Spinal cord (tissue), 10 donors: Measurements from ENCODE around the gene TRIM71. TPM values are rescaled to one million over a fixed set of nuclear protein-coding genes. Genes with fewer than 3 reads are reported as not detected.

Source experiments
- DNase-seq, 6 donors: peaks; one replicate each; pipeline versions ENCODE4 v3.0.0 to v3.0.0-alpha.2; 2013 to 2015; ENCODE audit warnings: low spot score in 6 of 6, low read depth in 4 of 6
- H3K27ac ChIP-seq: one replicate; pipeline ENCODE4 v1.5.1; 2013; ENCODE audit warnings: low read depth, low read length, control low read depth
- H3K27me3 ChIP-seq: one replicate; pipeline ENCODE4 v1.6.1; 2013; ENCODE audit warnings: low read length; ENCODE audit not compliant: control insufficient read depth, insufficient read depth
- H3K36me3 ChIP-seq: one replicate; pipeline ENCODE4 v1.6.1; 2013; ENCODE audit warnings: low read length; ENCODE audit not compliant: control insufficient read depth, insufficient read depth
- H3K4me1 ChIP-seq: one replicate; pipeline ENCODE4 v1.6.1; 2013; ENCODE audit warnings: low read length; ENCODE audit not compliant: control insufficient read depth, insufficient read depth
- H3K4me3 ChIP-seq: one replicate; pipeline ENCODE4 v1.5.1; 2013; ENCODE audit warnings: low read depth, low read length, control low read depth
- H3K9me3 ChIP-seq: one replicate; pipeline ENCODE4 v1.6.1; 2013; ENCODE audit warnings: low read length; ENCODE audit not compliant: control insufficient read depth, insufficient read depth
- WGBS: methylation state at CpG from one replicate; pipeline ENCODE4 v1.1.5; 2013; ENCODE audit warnings: missing lambda C conversion rate; ENCODE audit not compliant: insufficient coverage; 5-methylcytosine and 5-hydroxymethylcytosine counted together
- polyA plus RNA-seq, 2 donors: library from polyadenylated mRNA; unstranded; fragments of 120-200 nt; gene quantifications; one replicate each; pipeline ENCODE4 v1.2.1, GENCODE V29; 2013; ENCODE audit not compliant: insufficient read length in 2 of 2
- total RNA-seq, 2 donors: library from RNA; depleted of rRNA in 1 of 2; stranded (reverse); fragments of 120-200 nt in 1 of 2; fragments of >200 nt in 1 of 2; gene quantifications; one replicate each; pipeline versions ENCODE4 v1.2.3 to v1.2.4, GENCODE V29; 2013 to 2014
- donor health status: healthy.

The TRIM71 gene
- total and polyA plus RNA-seq, 4 donors, result 1.6 to 1.8 (median 1.7) TPM

GRCh38 chr3:32870373-32871095, 52.7 kb downstream of the TRIM71 start:
- DNase-seq, result no peak
- H3K27me3 ChIP-seq, result no peaks in the 10 kb centered on the region
- H3K9me3 ChIP-seq, result no peaks in the 10 kb centered on the region
- H3K36me3 ChIP-seq, result no peaks in the 10 kb centered on the region
- H3K4me3 ChIP-seq, result no peak overlapping the region
- WGBS, result 77% methylated on average over 6 of the region's 10 CpGs
- H3K27ac ChIP-seq, result no peak overlapping the region
- H3K4me1 ChIP-seq, result peaks cover 12% of the 10 kb centered on the region

GRCh38 chr3:32871273-32871672, 53.5 kb downstream of the TRIM71 start:
- Histone ChIP-seq H3K27ac (no peak overlapping the region), H3K36me3 (no peaks in the 10 kb centered on the region), H3K4me1 (peaks cover 9% of the 10 kb centered on the region), H3K27me3 (no peaks in the 10 kb centered on the region), H3K4me3 (no peak overlapping the region), H3K9me3 (no peaks in the 10 kb centered on the region)
- DNase-seq, result no peak
- 76% methylated on average over 4 of the region's 7 CpGs for WGBS

GRCh38 chr3:32872487-32873382, 54.9 kb downstream of the TRIM71 start:
- peak in 5 of 6 donors; percentile 10 to 85 (median 31) for DNase-seq
- no peaks in the 10 kb centered on the region for H3K9me3 ChIP-seq
- no peaks in the 10 kb centered on the region for H3K36me3 ChIP-seq
- WGBS, result 86% methylated on average over 1 of the region's 6 CpGs
- peaks cover 9% of the 10 kb centered on the region for H3K4me1 ChIP-seq
- no peak overlapping the region for H3K27ac ChIP-seq
- H3K4me3 ChIP-seq, result no peak overlapping the region
- no peaks in the 10 kb centered on the region for H3K27me3 ChIP-seq

- Histone ChIP-seq H3K9me3 (no peaks in the 10 kb centered on the region), H3K4me3 (no peak overlapping the region), H3K36me3 (no peaks in the 10 kb centered on the region), H3K27ac (no peak overlapping the region), H3K27me3 (no peaks in the 10 kb centered on the region), H3K4me1 (peaks cover 9% of the 10 kb centered on the region)
- DNase-seq, result no peak
- 92% methylated on average over 7 of the region's 12 CpGs for WGBS
Observed at GRCh38 chr3:32873531-32874130, 55.8 kb downstream of the TRIM71 start.

GRCh38 chr3:32876920-32877319, 59.1 kb downstream of the TRIM71 start:
- H3K9me3 ChIP-seq, result no peaks in the 10 kb centered on the region
- no peak overlapping the region for H3K4me3 ChIP-seq
- H3K27me3 ChIP-seq, result no peaks in the 10 kb centered on the region
- H3K27ac ChIP-seq, result no peak overlapping the region
- no peak for DNase-seq
- peaks cover 6% of the 10 kb centered on the region for H3K4me1 ChIP-seq
- H3K36me3 ChIP-seq, result no peaks in the 10 kb centered on the region
- 100% methylated on average over 4 of the region's 5 CpGs for WGBS

- 100% methylated on average over 1 of the region's 2 CpGs for WGBS
- no peak overlapping the region for H3K27ac ChIP-seq
- H3K4me3 ChIP-seq, result no peak overlapping the region
- H3K36me3 ChIP-seq, result no peaks in the 10 kb centered on the region
- no peak for DNase-seq
- H3K27me3 ChIP-seq, result no peaks in the 10 kb centered on the region
- peaks cover 6% of the 10 kb centered on the region for H3K4me1 ChIP-seq
- no peaks in the 10 kb centered on the region for H3K9me3 ChIP-seq
Observed at GRCh38 chr3:32877598-32877997, 59.8 kb downstream of the TRIM71 start.

- Histone ChIP-seq H3K4me1 (no peaks in the 10 kb centered on the region), H3K9me3 (no peaks in the 10 kb centered on the region), H3K27me3 (no peaks in the 10 kb centered on the region), H3K4me3 (no peak overlapping the region), H3K36me3 (no peaks in the 10 kb centered on the region), H3K27ac (no peak overlapping the region)
- no CpG with 5 or more reads among the region's 1 CpG for WGBS
- no peak for DNase-seq
Observed at GRCh38 chr3:32880225-32880624, 62.4 kb downstream of the TRIM71 start.

GRCh38 chr3:32881624-32882023, 63.8 kb downstream of the TRIM71 start:
- no peaks in the 10 kb centered on the region for H3K4me1 ChIP-seq
- DNase-seq, result no peak
- H3K4me3 ChIP-seq, result no peak overlapping the region
- H3K36me3 ChIP-seq, result no peaks in the 10 kb centered on the region
- no peaks in the 10 kb centered on the region for H3K27me3 ChIP-seq
- no peak overlapping the region for H3K27ac ChIP-seq
- no CpG with 5 or more reads among the region's 2 CpGs for WGBS
- no peaks in the 10 kb centered on the region for H3K9me3 ChIP-seq

GRCh38 chr3:32882189-32882588, 64.4 kb downstream of the TRIM71 start:
- WGBS, result no CpG with 5 or more reads among the region's 1 CpG

More at GRCh38 chr3:32882189-32882588, 64.4 kb downstream of the TRIM71 start:
- H3K27me3 ChIP-seq, result no peaks in the 10 kb centered on the region
- no peaks in the 10 kb centered on the region for H3K4me1 ChIP-seq
- no peak overlapping the region for H3K27ac ChIP-seq
- no peaks in the 10 kb centered on the region for H3K36me3 ChIP-seq
- no peak overlapping the region for H3K4me3 ChIP-seq
- H3K9me3 ChIP-seq, result no peaks in the 10 kb centered on the region
- DNase-seq, result no peak
